Stimulated activated CD8-positive, alpha-beta memory T cell treated with anti-CD3 and anti-CD28 coated beads, Interleukin-4, amount 100 ng/mL, for 24 hours (primary cell): ENCODE measurements around the gene GET4.
"Not testable (repeated sequence)": the region's sequence is repeated elsewhere in the genome, so short reads cannot be mapped to it uniquely, and the experiment has no call there.

Experiments used
- DNase-seq: peaks from one replicate; pipeline ENCODE4 v3.0.0-alpha.2; 2020; ENCODE audit warnings: low read depth

GET4 gene

GRCh38 chr7:845731-846130 is 30.6 kb upstream of the GET4 start:
- DNase-seq: no peak

GRCh38 chr7:846958-847650 is 29.2 kb upstream of the GET4 start:
- not testable (repeated sequence) for DNase-seq

DNA sequence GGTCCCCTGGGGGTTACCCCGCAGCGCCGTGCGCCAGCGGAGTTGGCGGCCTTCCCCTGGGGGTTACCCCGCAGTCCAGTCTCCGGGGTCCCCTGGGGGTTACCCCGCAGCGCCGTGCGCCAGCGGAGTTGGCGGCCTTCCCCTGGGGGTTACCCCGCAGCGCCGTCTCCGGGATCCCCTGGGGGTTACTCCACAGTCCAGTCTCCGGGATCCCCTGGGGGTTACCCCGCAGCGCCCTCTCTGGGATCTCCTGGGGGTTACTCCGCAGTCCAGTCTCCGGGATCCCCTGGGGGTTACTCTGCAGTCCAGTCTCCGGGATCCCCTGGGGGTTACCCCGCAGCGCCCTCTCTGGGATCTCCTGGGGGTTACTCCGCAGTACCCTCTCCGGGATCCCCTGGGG is 28.6 kb upstream of the GET4 start:
- not testable (repeated sequence) for DNase-seq

- DNase-seq: no peak
Measured at GRCh38 chr7:849145-849544, 27.2 kb upstream of the GET4 start.

- no peak for DNase-seq
Measured at GRCh38 chr7:849781-850180, 26.6 kb upstream of the GET4 start.

GRCh38 chr7:851204-851603 is 25.1 kb upstream of the GET4 start:
- DNase-seq: no peak

GRCh38 chr7:853366-854117 is 22.8 kb upstream of the GET4 start:
- no peak for DNase-seq

- DNase-seq: no peak
Measured at GRCh38 chr7:854118-854775, 22.1 kb upstream of the GET4 start.

GRCh38 chr7:855686-856369 is 20.5 kb upstream of the GET4 start:
- DNase-seq: no peak

DNA sequence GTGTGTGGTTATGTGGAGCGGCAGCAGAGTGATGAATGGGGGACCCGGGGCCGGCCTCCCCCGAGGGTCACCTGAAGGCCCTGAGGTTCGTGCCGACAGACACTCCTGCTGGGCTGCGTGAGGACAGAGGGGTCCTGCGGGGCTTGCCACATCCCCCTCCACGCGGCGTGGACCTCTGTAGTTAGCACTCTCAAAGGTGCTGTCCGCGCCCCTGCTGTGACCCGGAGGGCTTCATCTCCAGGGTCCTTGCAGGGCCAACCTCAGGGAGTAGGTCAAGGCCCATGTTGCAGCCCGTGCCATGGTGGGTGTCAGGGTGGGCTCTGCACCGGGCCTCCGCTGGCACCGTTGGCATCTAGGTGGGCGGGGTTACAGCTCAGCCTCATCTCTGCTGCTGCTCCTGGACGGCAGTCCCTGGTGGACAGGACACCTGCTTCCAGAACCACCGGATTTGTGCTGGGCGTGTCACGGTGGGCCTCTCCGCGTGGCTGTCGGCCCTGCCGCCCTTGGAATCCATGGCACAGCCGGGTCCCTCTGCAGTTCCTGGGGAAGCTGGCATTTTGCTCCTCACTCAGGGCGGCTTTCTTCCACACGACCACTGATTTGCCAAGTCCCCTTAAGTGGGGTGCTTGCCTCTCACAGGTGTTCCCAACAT is 19.8 kb upstream of the GET4 start:
- DNase-seq: no peak

DNA sequence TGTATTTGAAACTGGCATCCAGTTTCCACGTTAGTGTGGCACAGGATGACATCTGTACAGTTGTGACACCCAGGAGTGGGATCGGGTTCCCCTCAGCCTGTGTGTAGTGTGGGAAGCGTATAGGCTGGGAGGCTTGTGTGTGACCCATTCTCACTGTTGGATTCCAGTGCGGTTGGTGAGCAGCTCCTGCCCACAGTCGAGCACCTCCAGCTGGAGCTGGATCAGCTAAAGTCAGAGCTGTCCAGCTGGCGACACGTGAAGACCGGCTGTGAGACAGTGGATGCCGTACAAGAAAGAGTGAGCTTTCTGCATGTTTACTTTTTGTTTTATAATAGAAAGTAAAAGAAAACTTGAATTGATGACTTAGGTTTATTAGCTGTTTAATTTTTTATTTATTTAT is 18.7 kb upstream of the GET4 start:
- no peak for DNase-seq

DNA sequence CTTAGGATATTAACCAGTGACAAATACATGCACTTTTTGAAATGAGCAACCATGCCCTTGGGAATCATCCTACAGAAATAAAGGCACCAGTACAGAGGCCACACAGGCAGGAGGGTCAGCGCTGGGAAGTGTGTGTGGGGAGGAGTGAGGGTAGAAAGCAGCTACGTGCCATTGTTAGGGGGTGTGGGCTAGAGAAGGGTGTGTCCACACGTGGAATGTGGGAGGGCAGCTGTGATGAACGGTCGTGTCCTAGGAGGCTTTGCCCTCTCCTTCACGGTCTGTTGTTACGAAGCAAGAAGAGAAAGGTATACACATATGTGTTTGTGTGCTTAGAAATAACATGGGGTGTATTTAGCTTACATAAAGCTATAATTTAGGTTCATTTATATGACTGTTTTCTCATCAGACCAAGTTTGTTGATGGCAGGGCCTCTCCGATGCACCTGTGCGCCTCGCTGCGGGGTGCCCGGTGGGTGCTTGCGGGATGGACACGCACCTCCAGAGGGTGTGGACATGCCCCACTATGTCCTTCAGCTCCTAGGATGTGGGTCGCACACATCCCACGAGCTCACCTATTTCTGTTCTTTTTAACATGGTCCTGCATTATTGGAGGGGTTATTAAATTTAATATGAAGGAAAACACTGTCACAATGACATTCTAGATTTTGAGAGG is 16.9 kb upstream of the GET4 start:
- no peak for DNase-seq

- no peak for DNase-seq
Measured at GRCh38 chr7:860149-860548, 16.2 kb upstream of the GET4 start.

DNA sequence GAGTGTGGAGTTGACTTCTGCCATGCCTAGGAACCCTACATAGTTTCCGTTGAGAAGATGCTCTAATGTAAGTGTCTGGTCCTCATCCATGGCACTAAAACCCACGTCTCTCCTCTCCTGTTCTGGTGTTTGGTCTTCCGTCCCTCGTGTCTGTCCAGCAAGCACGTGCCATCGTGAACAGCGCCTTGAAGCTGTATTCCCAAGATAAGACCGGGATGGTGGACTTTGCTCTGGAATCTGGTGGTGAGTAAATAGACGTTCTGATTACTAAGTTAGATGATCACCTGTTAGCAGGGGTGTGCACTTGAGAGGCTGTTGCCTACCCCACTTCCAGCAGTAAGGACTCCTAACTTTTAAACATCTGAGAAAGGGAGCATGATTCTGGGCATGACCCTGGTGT is 15.1 kb upstream of the GET4 start:
- DNase-seq: no peak

DNA sequence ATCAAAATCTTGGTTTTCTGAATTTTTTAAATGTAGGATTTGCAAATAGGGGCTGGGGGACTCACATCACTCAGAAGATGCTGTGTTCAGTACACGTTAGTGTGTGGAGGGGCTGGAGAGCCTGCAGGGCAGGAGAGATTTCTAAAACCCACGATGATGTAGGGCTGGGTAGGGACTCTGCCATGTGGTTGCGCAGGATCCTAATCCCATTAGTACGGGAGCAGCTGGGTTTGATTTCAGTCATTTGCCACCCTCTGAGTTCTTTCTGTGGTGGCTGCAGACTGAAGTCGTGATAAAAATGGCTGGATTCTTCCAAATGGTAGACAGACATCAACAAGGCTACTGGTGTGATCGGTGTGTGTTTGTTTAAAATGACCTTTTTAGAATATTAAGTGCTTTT is 14.2 kb upstream of the GET4 start:
- no peak for DNase-seq

DNA sequence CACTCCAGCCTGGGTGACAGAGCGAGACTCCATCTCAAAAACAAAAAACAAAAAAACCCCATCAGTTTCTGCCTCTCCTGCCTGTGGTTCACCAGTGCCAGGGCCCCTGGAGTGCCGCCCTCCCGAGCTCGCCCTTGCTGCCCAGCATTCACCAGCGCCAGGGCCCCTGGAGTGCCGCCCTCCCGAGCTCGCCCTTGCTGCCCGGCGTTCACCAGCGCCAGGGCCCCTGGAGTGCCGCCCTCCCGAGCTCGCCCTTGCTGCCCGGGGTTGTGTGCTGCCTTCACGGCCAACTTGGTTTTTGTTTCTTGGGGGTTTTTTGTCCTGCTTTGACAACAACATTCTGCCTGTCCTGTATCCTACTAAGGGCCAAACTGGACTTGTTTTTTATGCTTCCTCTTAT is 13.2 kb upstream of the GET4 start:
- no peak for DNase-seq

DNA sequence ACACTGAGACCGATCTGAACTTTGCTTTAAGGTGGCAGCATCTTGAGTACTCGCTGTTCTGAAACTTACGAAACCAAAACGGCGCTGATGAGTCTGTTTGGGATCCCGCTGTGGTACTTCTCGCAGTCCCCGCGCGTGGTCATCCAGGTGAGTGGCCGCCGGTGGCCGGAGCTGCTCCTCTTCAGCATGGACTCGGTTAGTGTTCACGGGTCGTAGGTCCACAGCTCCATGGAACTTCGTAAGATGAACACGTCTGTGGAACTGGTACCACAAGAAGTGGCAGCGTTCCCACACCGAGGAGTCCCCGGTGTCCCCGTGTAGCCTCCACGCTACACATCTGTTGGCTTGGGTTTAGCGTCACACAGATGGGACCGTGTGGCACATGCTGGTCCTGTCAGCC is 10.4 kb upstream of the GET4 start:
- no peak for DNase-seq

GRCh38 chr7:867001-867405 is 9.4 kb upstream of the GET4 start:
- no peak for DNase-seq

DNA sequence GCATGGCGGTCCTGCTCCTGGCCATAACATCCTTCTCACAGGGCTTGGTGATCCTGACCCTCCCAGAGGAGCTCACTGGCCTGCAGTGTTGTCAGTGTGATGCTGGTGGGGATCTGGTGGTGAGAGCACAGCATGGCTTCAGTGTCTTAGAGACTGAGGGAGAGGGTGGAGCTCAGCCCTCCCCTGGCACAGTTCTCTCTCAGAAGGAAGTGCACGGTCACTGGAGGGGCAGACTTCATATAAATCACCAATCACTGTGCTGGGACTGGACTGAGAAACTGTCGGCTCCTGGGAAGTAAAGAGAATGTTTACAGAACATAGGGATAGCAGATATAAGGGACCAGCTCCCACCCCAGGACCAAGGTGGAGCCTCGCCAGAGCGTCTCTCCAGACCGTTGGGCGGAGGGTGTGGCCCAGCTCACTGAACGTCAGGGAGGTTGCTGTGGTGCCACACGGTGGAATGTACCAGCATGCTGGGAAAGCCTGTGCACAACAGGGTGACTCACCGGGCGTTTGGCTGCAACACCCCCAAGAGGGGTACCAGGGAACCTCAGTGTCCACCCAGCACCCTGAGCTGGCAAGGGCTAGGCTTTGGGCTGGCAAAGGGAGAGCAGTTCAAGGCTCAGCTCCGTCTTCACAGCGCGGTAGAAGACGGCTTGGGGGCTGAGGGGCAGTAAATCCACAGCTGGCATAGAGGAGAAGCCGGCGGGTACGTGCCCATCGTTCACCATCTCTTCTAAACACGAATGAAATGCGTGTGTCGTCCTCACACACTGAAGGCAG is 8.8 kb upstream of the GET4 start:
- no peak for DNase-seq

DNA sequence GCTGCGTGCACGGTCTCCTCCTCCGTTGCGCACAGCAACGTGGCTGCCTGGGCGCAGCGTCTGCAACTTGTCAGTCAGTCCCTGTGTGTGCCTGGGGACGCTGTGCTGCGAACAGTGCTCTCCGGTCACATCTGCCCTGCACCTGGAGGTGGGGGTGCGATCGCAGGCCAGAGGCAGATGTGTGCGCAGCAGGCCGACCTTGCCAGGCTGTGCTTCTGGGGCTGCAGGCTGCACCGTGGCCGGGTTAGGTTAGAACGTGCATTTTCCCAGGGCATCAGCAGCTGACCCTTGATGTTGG is 8.2 kb upstream of the GET4 start:
- no peak for DNase-seq

DNA sequence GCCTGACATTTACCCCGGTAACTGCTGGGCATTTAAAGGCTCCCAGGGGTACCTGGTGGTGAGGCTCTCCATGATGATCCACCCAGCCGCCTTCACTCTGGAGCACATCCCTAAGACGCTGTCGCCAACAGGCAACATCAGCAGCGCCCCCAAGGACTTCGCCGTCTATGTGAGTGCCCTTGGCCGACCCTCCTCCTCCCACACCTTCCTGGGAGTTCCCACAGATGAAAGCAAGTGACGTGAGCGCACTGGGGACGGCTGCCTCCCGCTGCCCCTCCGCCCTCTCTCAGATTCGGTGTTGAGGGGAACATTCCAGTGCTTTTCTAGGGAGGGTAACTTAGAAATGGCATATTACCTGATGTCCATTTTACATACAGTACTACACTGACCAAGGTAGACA is 7.0 kb upstream of the GET4 start:
- DNase-seq: no peak
